ENCODE measurements around the gene FANCE. TPM values are rescaled to one million over a fixed set of nuclear protein-coding genes. Genes with fewer than 3 reads are reported as not detected.

Gene FANCE
- total and polyA plus RNA-seq, 9 of the 15 experiments (the other 6 are each of a cell fraction or from before 2014, with no cell fraction given): 5.7 to 30.2 (median 17.0) TPM

DNA sequence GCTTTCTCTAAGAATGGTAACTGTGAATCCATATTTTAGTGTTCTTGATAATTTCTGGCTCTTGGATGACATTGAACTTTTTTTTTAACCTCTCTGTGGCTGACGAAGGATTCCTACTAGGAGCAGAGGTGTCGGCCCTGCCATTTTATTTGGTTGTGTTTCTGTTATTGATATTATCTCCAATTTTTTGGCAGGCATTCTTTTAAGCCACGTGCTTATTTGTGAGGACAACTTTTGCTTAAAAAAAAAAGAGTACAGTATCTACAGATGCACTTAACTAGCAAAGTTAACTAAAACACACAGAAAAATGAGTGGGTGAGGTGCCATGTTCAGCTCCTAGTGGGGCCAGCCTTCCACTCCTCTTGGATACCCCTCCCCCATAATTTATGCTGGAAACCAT lies 1.1 kb downstream of the FANCE start (continued):
- TF ChIP-seq, protein P1, sequence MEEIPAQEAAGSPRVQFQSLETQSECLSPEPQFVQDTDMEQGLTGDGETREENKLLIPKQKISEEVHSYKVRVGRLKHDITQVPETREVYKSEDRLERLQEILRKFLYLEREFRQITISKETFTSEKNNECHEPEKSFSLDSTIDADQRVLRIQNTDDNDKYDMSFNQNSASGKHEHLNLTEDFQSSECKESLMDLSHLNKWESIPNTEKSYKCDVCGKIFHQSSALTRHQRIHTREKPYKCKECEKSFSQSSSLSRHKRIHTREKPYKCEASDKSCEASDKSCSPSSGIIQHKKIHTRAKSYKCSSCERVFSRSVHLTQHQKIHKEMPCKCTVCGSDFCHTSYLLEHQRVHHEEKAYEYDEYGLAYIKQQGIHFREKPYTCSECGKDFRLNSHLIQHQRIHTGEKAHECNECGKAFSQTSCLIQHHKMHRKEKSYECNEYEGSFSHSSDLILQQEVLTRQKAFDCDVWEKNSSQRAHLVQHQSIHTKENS (CRISPR knock-in tag; IDR thresholded peaks at IDR 0.05): no peak
- TF ChIP-seq NFIC (IDR thresholded peaks at IDR 0.05) (peak; percentile 64), ZNF23 (CRISPR knock-in tag; IDR thresholded peaks at IDR 0.05) (no peak), KAT2B (IDR thresholded peaks at IDR 0.05; ENCODE audit: low read depth, low read length) (no peak), RCOR1 (IDR thresholded peaks at IDR 0.05; ENCODE audit: borderline replicate concordance in 1 of 2, low read depth in 2 of 2, low read length in 2 of 2) (no peak)
- TF ChIP-seq, protein P2, sequence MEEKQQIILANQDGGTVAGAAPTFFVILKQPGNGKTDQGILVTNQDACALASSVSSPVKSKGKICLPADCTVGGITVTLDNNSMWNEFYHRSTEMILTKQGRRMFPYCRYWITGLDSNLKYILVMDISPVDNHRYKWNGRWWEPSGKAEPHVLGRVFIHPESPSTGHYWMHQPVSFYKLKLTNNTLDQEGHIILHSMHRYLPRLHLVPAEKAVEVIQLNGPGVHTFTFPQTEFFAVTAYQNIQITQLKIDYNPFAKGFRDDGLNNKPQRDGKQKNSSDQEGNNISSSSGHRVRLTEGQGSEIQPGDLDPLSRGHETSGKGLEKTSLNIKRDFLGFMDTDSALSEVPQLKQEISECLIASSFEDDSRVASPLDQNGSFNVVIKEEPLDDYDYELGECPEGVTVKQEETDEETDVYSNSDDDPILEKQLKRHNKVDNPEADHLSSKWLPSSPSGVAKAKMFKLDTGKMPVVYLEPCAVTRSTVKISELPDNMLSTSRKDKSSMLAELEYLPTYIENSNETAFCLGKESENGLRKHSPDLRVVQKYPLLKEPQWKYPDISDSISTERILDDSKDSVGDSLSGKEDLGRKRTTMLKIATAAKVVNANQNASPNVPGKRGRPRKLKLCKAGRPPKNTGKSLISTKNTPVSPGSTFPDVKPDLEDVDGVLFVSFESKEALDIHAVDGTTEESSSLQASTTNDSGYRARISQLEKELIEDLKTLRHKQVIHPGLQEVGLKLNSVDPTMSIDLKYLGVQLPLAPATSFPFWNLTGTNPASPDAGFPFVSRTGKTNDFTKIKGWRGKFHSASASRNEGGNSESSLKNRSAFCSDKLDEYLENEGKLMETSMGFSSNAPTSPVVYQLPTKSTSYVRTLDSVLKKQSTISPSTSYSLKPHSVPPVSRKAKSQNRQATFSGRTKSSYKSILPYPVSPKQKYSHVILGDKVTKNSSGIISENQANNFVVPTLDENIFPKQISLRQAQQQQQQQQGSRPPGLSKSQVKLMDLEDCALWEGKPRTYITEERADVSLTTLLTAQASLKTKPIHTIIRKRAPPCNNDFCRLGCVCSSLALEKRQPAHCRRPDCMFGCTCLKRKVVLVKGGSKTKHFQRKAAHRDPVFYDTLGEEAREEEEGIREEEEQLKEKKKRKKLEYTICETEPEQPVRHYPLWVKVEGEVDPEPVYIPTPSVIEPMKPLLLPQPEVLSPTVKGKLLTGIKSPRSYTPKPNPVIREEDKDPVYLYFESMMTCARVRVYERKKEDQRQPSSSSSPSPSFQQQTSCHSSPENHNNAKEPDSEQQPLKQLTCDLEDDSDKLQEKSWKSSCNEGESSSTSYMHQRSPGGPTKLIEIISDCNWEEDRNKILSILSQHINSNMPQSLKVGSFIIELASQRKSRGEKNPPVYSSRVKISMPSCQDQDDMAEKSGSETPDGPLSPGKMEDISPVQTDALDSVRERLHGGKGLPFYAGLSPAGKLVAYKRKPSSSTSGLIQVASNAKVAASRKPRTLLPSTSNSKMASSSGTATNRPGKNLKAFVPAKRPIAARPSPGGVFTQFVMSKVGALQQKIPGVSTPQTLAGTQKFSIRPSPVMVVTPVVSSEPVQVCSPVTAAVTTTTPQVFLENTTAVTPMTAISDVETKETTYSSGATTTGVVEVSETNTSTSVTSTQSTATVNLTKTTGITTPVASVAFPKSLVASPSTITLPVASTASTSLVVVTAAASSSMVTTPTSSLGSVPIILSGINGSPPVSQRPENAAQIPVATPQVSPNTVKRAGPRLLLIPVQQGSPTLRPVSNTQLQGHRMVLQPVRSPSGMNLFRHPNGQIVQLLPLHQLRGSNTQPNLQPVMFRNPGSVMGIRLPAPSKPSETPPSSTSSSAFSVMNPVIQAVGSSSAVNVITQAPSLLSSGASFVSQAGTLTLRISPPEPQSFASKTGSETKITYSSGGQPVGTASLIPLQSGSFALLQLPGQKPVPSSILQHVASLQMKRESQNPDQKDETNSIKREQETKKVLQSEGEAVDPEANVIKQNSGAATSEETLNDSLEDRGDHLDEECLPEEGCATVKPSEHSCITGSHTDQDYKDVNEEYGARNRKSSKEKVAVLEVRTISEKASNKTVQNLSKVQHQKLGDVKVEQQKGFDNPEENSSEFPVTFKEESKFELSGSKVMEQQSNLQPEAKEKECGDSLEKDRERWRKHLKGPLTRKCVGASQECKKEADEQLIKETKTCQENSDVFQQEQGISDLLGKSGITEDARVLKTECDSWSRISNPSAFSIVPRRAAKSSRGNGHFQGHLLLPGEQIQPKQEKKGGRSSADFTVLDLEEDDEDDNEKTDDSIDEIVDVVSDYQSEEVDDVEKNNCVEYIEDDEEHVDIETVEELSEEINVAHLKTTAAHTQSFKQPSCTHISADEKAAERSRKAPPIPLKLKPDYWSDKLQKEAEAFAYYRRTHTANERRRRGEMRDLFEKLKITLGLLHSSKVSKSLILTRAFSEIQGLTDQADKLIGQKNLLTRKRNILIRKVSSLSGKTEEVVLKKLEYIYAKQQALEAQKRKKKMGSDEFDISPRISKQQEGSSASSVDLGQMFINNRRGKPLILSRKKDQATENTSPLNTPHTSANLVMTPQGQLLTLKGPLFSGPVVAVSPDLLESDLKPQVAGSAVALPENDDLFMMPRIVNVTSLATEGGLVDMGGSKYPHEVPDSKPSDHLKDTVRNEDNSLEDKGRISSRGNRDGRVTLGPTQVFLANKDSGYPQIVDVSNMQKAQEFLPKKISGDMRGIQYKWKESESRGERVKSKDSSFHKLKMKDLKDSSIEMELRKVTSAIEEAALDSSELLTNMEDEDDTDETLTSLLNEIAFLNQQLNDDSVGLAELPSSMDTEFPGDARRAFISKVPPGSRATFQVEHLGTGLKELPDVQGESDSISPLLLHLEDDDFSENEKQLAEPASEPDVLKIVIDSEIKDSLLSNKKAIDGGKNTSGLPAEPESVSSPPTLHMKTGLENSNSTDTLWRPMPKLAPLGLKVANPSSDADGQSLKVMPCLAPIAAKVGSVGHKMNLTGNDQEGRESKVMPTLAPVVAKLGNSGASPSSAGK (IDR thresholded peaks at IDR 0.05): peak; percentile 7; the same call in 1 of the 2 replicates
- TF ChIP-seq, protein P3, sequence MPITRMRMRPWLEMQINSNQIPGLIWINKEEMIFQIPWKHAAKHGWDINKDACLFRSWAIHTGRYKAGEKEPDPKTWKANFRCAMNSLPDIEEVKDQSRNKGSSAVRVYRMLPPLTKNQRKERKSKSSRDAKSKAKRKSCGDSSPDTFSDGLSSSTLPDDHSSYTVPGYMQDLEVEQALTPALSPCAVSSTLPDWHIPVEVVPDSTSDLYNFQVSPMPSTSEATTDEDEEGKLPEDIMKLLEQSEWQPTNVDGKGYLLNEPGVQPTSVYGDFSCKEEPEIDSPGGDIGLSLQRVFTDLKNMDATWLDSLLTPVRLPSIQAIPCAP (CRISPR knock-in tag; IDR thresholded peaks at IDR 0.05; ENCODE audit: borderline replicate concordance): no peak
